Sigmoid colon (tissue), 4 donors: ENCODE results near the gene SHANK1.

Source experiments
- CTCF ChIP-seq, 4 experiments: fragments of 450-650 bp in 3 of 4; fragments of 200-600 bp in 1 of 4; IDR thresholded peaks; one replicate each; pipeline ENCODE4 v1.5.1; 2016 to 2019; ENCODE audit warnings: antibody characterized with exemption in 4 of 4, mild to moderate bottlenecking in 3 of 4, moderate library complexity in 2 of 4
- EP300 ChIP-seq, 4 donors: sonication (generic); formaldehyde crosslinking; IDR thresholded peaks; one replicate each; pipeline ENCODE4 v1.6.1; 2017; ENCODE audit warnings: antibody characterized with exemption in 4 of 4
- POLR2A ChIP-seq, 2 donors: fragments of 450-650 bp; IDR thresholded peaks; one replicate each; pipeline ENCODE4 v1.6.1; 2016; ENCODE audit warnings: antibody characterized with exemption in 2 of 2, mild to moderate bottlenecking in 2 of 2, moderate library complexity in 2 of 2
- POLR2AphosphoS5 ChIP-seq, 4 donors: sonication (generic); formaldehyde crosslinking; IDR thresholded peaks; one replicate each; pipeline ENCODE4 v1.6.1; 2017; ENCODE audit warnings: antibody characterized with exemption in 4 of 4

GRCh38 chr19:50626011-50626410, 93.6 kb downstream of the SHANK1 start:
- TF ChIP-seq CTCF (IDR thresholded peaks at IDR 0.05) (no peak), POLR2AphosphoS5 (IDR thresholded peaks at IDR 0.05) (no peak), POLR2A (IDR thresholded peaks at IDR 0.05) (no peak), EP300 (IDR thresholded peaks at IDR 0.05) (no peak)
